GM18519 (cell line): ENCODE data around the gene RNF213.
"Not testable (repeated sequence)": the region's sequence is repeated elsewhere in the genome, so short reads cannot be mapped to it uniquely, and the experiment has no call there.

Source experiments
- ATAC-seq: cut with Tn5 transposase; IDR thresholded peaks from one replicate; pipeline ENCODE4 v1.9.1; 2021; ENCODE audit warnings: mild to moderate bottlenecking, moderate library complexity; ENCODE audit not compliant: unreplicated experiment, low FRiP score

RNF213 gene

DNA sequence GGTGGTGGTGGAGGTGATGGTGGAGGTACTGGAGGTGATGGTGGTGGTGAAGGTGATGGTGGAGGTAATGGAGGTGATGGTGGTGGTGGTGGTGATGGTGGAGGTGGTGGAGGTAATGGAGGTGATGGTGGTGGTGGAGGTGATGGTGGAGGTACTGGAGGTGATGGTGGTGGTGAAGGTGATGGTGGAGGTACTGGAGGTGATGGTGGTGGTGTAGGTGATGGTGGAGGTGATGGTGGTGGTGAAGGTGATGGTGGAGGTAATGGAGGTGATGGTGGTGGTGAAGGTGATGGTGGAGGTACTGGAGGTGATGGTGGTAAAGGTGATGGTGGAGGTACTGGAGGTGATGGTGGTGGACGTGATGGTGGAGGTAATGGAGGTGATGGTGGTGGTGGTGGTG, 53.3 kb downstream of the RNF213 start:
- ATAC-seq, result not testable (repeated sequence)

DNA sequence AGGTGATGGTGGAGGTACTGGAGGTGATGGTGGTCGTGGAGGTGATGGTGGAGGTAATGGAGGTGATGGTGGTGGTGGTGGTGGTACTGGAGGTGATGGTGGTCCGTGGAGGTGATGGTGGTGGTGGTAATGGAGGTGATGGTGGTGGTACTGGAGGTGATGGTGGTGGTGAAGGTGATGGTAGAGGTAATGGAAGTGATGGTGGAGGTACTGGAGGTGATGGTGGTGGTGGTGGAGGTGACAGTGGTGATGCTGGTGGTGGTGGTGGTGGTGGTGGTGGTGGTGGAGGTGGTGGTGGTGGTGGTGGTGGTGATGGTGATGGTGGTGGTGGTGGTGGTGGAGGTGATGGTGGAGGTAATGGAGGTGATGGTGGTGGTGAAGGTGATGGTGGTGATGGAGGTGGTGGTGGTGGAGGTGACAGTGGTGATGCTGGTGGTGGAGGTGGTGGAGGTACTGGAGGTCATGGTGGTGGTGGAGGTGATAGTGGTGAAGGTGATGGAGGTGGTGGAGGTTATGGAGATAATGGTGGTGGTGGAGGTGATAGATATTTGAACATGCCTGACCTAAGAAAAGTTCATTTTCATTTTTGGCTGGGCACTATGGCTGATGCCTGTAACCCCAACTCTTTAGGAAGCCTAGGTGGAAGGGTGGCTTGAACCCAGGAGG, 55.0 kb downstream of the RNF213 start:
- ATAC-seq, result no peak

DNA sequence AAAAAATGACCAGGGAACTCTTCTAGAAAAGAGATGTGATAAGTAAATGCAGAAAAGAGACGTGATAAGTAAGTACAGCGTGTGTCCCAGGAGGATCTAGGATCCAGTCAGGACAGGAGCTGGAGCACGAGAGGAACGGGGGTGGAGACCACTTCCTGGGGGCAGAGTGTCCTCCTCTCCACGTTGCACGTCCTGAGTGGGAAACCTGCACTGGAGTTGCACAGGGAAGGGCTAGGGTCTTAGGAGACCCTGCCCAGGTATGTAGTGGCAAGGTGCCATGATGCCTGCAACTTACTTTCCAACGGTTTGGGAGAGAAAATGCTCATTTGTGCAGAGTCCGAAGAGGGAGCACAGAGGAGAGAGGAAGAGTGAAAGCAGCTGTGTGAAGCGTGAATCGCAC, 55.8 kb downstream of the RNF213 start:
- no peak for ATAC-seq

DNA sequence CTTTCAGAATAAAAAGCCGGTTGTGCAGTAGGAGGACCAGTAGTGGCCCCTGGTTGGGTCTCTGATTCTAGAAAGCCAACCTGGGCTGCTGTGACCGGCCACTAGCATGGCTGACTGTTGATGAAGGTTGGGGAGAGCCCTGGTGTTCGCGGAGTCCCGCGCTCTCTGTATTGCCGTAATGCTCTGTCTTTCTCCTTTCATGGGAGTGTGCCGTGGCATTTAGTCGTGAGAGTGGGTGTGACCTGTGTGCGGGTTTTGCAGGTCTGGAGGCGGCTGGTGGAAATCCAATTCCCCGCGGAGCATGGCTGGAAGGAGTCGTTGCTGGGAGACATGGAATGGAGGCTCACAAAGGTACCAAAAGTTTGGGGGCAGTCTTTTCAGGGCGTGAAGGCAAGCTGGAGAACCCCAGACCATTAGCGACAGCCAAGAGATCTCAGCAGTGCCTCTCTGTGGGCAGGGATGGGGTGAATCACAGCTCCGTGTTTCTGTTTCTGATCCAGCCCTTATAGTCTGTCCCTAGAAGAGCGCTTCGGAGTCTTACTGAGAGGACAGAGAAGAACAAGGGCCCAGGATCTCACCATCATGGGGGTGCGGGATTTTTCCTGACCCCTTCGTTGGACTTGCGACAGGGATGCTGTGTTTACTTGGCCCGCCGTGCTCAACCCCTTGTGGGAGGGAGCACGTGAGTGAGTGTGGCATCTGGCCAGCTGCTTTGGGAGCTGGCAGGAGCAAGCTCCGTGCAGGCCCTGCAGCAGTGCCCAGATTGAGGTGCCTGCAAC, 56.5 kb downstream of the RNF213 start:
- no peak for ATAC-seq

DNA sequence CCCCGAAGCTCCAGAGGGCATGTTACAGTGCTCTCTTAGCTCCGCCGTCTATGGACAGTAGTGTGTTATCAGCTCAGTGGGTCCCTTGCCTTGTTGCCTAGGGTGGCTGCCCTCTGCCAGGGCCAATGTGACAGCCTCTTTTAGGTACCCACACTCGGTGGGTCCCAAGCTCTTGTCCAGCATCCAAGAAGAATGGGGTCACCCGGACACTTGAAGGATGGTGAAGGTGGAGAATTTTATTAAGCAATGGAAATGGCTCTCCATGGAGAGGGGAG, 57.0 kb downstream of the RNF213 start:
- ATAC-seq, result no peak

DNA sequence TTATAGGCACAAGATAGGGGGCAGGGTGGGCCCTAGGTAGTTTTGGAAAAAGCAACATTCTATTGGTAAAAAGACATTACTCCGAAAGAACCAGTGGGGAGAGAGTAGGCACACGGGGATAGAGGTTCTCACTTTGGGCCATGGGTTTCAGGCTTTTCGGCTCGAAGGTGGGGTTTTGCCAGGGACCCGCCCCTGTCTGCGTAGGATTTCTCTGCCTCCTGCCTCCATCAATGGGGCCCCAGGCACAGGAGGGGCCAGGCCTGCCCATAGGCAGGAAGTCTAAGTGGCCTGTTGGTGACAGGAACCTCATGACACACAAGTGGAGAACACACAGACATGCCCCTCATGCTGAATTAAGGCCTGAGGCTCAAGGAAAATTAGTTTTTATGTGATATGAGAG, 57.5 kb downstream of the RNF213 start:
- ATAC-seq, result no peak

DNA sequence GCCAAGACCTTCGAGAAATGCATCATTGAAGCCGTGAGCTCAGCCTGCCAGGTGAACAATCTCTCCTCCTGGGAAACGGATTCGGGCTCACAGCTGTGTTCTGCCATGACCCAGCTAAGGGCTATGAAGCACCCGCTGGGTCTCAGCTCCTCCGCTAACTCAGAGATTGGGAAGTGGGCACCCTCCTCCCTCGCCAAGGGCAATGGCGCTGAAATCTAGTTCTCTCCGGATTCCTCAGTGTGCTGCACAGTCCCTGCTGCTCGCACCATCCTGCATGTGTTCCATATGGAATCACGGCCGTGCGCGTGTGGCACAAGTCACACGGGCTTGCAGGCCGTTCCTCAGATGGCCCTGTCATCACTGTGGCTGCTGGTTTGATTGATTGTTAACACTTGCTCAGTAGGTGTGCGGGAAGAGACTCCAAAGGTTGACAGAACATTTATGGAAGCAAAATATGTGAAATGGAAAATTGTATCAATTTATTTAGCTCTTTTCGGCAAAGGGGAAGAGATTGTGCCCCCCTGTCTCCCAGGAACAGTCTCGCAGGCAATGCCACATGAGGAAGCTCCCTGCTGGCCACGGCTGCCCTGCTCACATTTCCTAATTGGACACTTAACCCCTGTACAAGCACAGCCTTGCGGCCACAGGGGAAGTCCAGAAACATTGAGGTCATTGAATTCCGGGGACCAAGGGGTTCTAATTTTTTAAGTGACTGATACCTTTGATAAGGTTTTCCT, 58.8 kb downstream of the RNF213 start:
- ATAC-seq, result no peak

DNA sequence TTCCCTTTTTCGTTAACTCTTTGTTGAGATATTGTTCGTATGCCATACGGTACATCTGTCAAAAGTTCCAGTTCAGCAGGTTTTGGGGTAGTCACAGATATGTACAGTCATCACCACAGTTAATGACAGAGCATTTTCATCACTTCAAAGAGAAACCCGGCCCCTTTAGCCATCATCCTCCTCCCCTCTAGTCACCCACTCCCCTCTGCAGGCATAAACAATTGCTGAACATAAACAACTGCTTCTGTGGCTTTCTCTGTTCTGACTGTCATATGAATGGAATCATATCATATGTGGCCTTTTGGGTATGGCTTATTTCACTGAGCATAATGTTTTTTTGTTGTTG, 59.3 kb downstream of the RNF213 start:
- no peak for ATAC-seq

DNA sequence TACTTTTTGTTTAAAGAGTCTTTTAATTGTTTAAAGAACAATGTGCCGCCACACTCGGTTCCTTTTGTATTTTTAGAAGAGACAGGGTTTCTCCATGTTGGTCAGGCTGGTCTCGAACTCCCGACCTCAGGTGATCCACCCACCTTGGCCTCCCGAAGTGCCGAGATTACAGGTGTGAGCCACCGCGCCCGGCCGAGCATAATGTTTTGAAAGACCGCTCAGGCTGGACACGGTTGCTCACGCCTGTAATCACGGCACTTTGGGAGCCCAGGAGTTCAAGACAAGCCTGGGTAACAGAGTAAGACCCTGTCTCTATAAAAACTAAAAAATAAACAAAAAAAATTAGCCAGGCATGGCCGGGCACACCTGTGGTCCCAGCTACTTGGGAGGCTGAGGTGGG, 59.8 kb downstream of the RNF213 start:
- ATAC-seq, result no peak

DNA sequence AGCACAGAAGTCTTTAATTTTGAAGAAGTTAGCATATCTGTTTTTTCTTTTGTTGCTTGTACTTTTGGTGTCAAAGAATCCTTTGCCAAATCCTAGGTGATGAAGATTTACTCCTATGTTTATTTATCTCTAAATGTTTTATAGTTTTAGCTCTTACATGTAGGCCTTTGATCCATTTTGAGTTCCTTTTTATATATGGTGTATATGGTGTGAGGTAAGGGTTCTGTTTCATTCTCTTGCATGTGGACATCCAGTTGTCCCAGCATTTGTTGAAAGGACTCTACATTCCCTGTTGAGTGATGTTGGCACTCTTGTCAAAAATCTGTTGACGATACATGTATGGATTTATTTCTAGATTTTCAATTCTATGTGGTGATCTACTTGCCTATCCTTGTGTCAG, 62.2 kb downstream of the RNF213 start:
- ATAC-seq, result no peak

DNA sequence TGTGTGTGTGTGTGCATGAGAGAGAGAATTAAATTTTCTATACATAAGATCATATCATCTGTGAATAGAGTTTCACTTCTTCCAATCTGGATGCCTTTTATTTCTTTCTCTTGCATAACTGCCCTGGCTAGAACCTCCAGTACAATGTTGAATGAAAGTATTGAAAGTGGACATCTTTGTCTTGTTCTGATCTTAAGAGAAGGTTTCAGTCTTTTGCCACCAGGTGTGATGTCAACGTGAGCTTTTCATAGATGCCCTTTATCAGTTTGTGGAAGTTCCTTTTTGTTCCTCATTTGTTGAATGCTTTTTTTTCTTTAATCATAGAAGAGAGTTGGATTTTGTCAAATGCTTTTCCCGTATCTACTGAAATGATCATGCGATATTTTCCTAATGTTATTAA, 63.3 kb downstream of the RNF213 start:
- ATAC-seq, result no peak

DNA sequence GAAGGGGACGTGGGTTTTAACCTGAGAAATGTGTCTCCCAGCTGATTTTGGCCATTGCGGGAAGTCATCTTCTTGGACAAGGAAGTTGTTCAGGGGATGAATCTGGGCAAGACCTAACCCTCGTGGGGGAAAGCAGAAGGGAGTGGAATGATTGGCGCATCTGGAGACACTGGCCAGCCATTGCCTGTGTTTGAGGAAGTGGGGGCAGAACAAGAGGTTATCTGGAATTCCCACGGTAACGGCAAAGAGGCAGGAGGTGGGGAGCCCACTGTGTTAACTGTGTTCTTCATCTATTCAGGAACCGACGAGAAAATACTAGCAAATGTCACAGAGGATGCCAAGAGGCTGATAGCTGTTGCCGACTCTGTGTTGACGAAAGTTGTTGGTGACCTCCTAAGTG, 66.9 kb downstream of the RNF213 start:
- ATAC-seq, result no peak

DNA sequence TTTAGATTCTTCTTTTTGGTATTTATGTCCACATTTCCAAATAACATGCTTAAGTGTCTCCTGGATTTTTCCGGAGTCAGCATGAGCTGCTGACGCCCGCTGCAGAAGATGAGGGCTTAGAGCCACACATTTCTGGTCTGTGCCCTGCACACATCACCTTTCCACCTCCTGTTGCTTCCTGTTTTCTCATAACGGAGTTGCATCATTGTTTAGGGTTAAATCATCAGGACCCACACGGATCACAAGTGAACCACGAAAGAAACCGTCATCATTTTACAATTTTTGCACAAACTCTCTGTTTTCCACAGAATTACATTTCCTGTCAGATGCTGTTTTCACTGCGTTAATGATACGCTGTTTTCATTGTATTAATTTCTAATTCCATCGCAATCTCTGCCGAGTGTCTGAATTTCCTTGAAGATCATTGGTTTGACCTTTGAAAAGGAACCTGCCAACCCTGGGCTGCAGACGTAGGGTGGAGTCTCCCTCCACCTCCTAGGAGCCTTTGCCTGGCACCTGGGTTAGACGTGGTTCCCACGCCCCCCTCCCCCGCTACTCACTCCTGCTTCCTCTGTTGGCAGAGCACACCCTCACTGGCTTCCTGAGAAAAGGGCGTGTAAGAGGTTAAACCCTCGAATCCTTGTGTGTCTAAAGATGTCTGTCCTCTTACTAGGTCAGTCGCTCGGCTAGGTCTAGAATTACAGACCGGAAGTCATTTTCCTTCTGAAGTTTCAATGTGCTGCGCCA, 68.2 kb downstream of the RNF213 start:
- no peak for ATAC-seq

DNA sequence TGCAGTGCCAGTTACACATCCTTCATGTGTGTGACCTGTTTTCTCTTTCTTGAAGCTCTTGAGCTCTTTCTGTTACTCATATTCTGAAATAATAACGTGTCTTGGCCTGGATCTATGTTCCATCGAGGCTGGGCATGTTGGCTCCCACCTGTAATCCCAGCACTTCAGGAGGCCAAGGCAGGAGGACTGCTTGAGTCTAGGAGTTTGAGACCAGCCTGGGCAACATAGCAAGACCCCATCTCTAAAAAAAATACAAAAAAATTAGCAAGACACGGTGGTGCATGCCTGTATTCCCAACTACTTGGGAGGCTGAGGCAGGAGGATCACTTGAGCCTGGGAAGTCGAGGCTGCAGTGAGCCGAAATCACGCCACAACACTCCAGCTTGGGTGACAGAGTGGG, 68.8 kb downstream of the RNF213 start:
- not testable (repeated sequence) for ATAC-seq

DNA sequence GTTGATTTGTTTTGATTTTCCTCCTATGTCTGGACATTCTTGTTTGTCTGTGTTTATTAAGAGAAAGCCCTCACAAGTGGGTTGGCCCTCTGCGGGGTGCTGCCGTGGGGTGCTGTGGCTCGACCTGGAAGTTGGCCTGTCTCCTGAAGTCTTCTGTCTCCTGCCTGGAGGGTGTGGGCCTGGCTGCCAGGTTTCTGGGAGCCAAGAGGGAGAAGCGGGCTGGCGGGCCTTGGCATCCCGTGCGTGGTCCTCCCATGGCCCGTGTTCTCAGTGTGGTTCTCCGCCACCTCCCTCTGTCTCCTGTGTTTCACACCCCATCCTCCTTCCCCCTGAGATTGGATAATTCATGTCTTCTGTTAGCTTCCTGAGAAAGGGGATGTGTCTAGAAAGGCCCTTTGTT, 69.6 kb downstream of the RNF213 start:
- no peak for ATAC-seq

DNA sequence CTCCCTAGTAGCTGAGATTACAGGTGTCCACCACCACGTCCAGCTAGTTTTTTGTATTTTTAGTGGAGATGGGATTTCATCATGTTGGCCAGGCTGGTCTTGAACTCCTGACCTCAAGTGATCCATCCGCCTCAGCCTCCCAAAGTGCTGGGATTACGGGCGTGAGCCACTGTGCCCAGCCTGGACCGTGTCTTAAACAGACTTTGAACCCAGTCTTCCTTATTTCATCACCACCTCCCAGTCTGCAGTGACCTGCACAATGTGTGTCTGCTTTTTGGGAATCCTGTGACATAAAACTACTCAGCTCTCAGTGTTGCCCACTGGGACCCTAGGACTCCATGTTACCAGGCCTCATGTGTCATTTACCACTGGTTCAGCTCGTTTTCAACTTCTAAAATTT, 70.3 kb downstream of the RNF213 start:
- ATAC-seq, result not testable (repeated sequence)

DNA sequence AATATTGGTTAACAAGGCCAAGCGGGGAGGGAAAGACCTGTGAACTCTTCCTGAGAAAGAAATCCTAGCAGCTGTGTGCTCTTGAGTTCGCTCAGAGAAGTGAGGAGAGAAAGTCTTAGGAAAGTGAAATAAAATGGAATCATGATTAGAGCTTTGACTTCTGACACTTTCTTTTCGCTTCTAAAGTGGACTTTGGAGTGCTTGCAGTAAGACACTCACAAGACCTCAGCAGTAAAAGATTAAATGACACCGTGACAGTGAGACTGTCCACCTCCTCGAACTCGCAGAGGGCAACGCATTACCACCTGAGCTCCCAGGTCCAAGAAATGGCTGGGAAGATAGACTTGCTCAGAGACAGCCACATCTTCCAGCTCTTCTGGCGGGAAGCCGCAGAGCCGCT, 71.2 kb downstream of the RNF213 start:
- ATAC-seq, result no peak

DNA sequence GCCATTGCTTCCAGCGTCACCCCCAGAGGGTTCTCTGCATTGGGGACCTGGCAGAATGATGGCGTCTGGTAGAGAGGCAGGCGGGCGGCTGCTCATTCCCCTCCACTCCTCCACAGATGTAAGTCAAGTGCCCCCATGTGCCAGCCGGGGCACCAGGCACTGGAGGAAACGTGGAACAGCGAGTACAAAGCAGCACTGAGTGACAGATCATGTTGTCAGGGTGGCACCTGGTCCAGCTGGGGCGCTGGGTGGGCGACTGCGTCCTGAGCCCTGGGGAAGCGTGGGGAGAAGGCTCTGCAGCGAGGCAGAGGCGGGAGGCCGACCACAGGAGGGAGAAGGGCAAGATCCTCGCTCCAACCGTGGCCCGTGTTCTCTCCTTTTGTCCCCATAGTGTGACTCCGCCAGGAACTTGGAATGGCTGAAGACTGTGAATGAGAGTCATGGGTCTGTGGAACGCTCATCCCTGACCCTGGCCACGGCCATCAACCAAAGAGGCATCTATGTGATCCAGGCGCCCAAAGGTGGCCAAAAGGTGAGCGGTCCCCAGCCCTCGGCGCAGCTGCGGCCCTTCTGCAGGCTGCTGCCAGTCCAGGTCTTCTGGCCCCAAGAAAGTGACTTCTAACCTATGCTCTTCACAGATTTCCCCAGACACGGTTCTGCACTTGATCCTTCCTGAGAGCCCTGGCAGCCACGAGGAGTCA, 76.7 kb downstream of the RNF213 start:
- ATAC-seq, result no peak

DNA sequence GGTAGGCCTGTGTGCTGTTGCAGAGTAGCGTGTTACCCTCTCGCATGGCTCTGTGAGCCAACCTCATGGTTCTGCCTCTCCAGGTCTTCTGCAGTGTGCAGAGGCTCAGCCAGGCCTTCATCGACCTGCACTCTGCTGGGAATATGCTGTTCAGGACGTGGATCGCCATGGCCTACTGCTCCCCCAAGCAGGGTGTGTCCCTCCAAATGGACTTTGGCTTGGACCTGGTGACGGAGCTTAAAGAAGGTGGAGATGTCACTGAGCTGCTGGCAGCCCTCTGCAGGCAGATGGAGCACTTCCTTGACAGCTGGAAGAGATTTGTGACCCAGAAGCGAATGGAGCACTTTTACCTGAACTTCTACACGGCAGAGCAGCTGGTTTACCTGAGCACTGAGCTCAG, 78.5 kb downstream of the RNF213 start:
- no peak for ATAC-seq

DNA sequence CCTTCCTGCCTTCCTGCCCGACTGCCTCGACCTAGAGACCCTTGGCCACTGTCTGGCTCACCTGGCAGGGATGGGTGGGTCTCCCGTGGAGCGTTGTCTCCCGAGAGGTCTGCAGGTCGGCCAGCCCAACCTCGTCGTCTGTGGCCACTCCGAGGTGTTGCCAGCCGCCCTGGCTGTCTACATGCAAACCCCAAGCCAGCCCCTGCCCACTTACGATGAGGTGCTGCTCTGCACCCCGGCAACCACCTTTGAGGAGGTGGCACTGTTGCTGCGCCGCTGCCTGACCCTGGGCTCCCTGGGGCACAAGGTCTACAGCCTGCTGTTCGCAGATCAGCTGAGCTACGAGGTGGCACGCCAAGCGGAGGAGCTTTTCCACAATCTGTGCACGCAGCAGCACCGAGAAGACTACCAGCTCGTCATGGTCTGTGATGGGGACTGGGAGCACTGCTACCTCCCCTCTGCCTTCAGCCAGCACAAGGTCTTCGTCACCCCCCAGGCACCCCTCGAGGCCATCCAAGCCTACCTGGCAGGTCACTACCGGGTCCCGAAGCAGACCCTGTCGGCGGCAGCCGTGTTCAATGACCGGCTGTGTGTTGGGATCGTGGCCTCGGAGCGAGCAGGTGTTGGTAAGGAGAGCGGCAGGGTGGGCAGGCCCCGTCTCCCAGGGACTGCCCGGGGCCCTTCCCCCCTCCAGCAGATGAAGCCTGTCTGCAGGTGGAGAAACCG, 79.2 kb downstream of the RNF213 start:
- no peak for ATAC-seq
